GM12892 (cell line): ENCODE measurements around the gene BLOC1S5.

Experiments
- POLR2A ChIP-seq: IDR thresholded peaks from 2 replicates; pipeline ENCODE4 v1.6.1; 2011; ENCODE audit warnings: low read depth, low read length, control low read depth
- POLR2AphosphoS5 ChIP-seq: IDR thresholded peaks from 2 replicates; pipeline ENCODE4 v1.6.1; 2011; ENCODE audit warnings: low read depth, low read length, control low read depth
- TAF1 ChIP-seq: IDR thresholded peaks from 2 replicates; pipeline ENCODE4 v1.6.1; 2011; ENCODE audit warnings: low read depth, mild to moderate bottlenecking, control low read depth, low read length, borderline replicate concordance

DNA sequence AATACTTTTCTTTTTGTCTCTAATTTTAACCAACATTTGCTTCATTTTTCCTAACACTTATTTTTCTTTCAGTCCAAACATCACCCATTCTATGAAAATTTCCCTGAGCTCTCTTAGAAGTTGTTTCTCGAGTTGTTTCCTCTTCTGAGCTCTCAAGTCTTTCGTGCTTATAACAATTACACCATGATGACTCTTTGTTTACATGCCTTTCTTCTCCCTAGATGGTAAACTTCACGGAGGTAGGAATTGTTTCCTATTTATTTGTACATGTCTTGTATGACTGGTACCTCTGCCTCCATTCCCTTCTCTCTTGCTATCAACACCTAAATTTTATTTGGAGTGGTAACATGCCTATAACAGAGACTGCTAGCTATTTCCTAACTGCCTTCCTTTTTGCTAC lies 6.4 kb downstream of the BLOC1S5 start:
- TF ChIP-seq POLR2A (no peak), POLR2AphosphoS5 (no peak), TAF1 (no peak)
